ENCODE data around the gene CYLD.

Gene CYLD

GRCh38 chr16:50719401-50720337 is 22.2 kb upstream of the CYLD start:
- TF ChIP-seq CTCF (IDR thresholded peaks at IDR 0.05; ENCODE audit: low read depth, low read length), result no peak
- no peak for DNase-seq (ENCODE audit: extremely low read depth, low read depth)

- DNase-seq (ENCODE audit: extremely low read depth, low read depth), result no peak
- no peak for TF ChIP-seq CTCF (IDR thresholded peaks at IDR 0.05; ENCODE audit: low read depth, low read length)
Observed at GRCh38 chr16:50721549-50722404, 20.1 kb upstream of the CYLD start.

- no peak for DNase-seq (ENCODE audit: extremely low read depth, low read depth)
Observed at GRCh38 chr16:50722405-50722737, 19.5 kb upstream of the CYLD start.

GRCh38 chr16:50722960-50723359 is 18.9 kb upstream of the CYLD start:
- no peak for TF ChIP-seq CTCF (IDR thresholded peaks at IDR 0.05; ENCODE audit: low read depth, low read length)
- no peak for DNase-seq (ENCODE audit: extremely low read depth, low read depth)

More at GRCh38 chr16:50722405-50722737, 19.5 kb upstream of the CYLD start:
- TF ChIP-seq CTCF (IDR thresholded peaks at IDR 0.05; ENCODE audit: low read depth, low read length), result no peak

- DNase-seq (ENCODE audit: extremely low read depth, low read depth), result no peak
Observed at GRCh38 chr16:50724306-50724705, 17.6 kb upstream of the CYLD start.

GRCh38 chr16:50731130-50731988 is 10.5 kb upstream of the CYLD start:
- TF ChIP-seq CTCF (IDR thresholded peaks at IDR 0.05; ENCODE audit: low read depth, low read length), result no peak
- DNase-seq (ENCODE audit: extremely low read depth, low read depth), result no peak

More at GRCh38 chr16:50724306-50724705, 17.6 kb upstream of the CYLD start:
- TF ChIP-seq CTCF (IDR thresholded peaks at IDR 0.05; ENCODE audit: low read depth, low read length), result no peak
